Left lung (tissue), 10 donors: Measurements from ENCODE around the gene METTL25B. TPM values are rescaled to one million over a fixed set of nuclear protein-coding genes. Genes with fewer than 3 reads are reported as not detected.

Experiments used
- ATAC-seq: fragments of 200-7000 bp; cut with Tn5 transposase; one replicate; pipeline ENCODE4 v1.9.1; 2020; ENCODE audit warnings: moderate library complexity
- DNase-seq, 4 donors: peaks; one replicate each; pipeline ENCODE4 v3.0.0-alpha.2; 2013 to 2020
- H3K27ac ChIP-seq, 2 donors: fragments of 200-600 bp; sonication (generic) in 1 of 2; one replicate each; pipeline versions ENCODE4 v1.5.0 to v1.8.0; 2020 to 2021
- H3K27me3 ChIP-seq, 2 donors: fragments of 200-600 bp; sonication (generic) in 1 of 2; one replicate each; pipeline versions ENCODE4 v1.5.0 to v1.8.0; 2020 to 2021
- H3K36me3 ChIP-seq, 2 donors: fragments of 200-600 bp; sonication (generic) in 1 of 2; one replicate each; pipeline versions ENCODE4 v1.5.0 to v1.8.0; 2020 to 2021
- H3K4me1 ChIP-seq, 2 donors: fragments of 200-600 bp; one replicate each; pipeline ENCODE4 v1.8.0; 2021
- H3K4me3 ChIP-seq, 2 donors: fragments of 200-600 bp; sonication (generic) in 1 of 2; one replicate each; pipeline versions ENCODE4 v1.5.0 to v1.8.0; 2020 to 2021; ENCODE audit warnings: mild to moderate bottlenecking in 1 of 2
- H3K9me3 ChIP-seq, 2 donors: fragments of 200-600 bp; sonication (generic) in 1 of 2; one replicate each; pipeline versions ENCODE4 v1.5.0 to v1.8.0; 2020 to 2021
- CTCF ChIP-seq, 2 donors: fragments of 200-600 bp; sonication (generic) in 1 of 2; IDR thresholded peaks; one replicate each; pipeline versions ENCODE4 v1.5.0 to v1.8.0; 2021; ENCODE audit warnings: antibody characterized with exemption in 2 of 2
- intact Hi-C, 2 donors: fragments of 100-400 bp; cut with DNase I; formaldehyde crosslinking; loops; one replicate each; pipeline versions ENCODE4 v1.11.2 to v1.14.2; 2022
- polyA plus RNA-seq, 6 donors: library from polyadenylated mRNA; unstranded; fragments of 120-200 nt; gene quantifications; one replicate each; pipeline ENCODE4 v1.2.1, GENCODE V29; 2013; ENCODE audit not compliant: insufficient read length in 6 of 6
- total RNA-seq, 2 donors: library from RNA; stranded (reverse); fragmentation: NEBNext Ultra II Directional; extraction: Animal tissue kit (Norgen Biotek cat#: 25700); gene quantifications; one replicate each; pipeline ENCODE4 v1.2.1, GENCODE V29; 2021
- donor health status: DM: no; HTN: yes; CAD: no.
- donor health status: DM: no; HTN: no; CAD: no.

Gene METTL25B
- total and polyA plus RNA-seq, 8 donors: 30.6 to 41.7 (median 35.5) TPM

- peak in 2 of 4 donors; percentile 35 to 37 for DNase-seq
- H3K4me1 ChIP-seq: peaks cover 12 to 22% of the 10 kb centered on the region in 2 donors
- no peak overlapping the region for H3K27ac ChIP-seq
- no peaks in the 10 kb centered on the region for H3K9me3 ChIP-seq
- peaks cover 0 to 70% of the 10 kb centered on the region in 2 donors for H3K27me3 ChIP-seq
- TF ChIP-seq CTCF (IDR thresholded peaks at IDR 0.05): no peak
- H3K36me3 ChIP-seq: no peaks in the 10 kb centered on the region
- no peak for ATAC-seq
- intact Hi-C loops: no loop called here
- no peak overlapping the region for H3K4me3 ChIP-seq
These were observed 34.2 kb upstream of the METTL25B start for GRCh38 chr1:156693848-156694689.

GRCh38 chr1:156694690-156694962 lies 33.6 kb upstream of the METTL25B start:
- intact Hi-C loops: no loop called here
- ATAC-seq (no peak), DNase-seq (no peak)
- Histone ChIP-seq H3K9me3 (no peaks in the 10 kb centered on the region), H3K4me3 (no peak overlapping the region), H3K4me1 (peaks cover 12 to 21% of the 10 kb centered on the region in 2 donors), H3K27me3 (peaks cover 0 to 64% of the 10 kb centered on the region in 2 donors), H3K36me3 (no peaks in the 10 kb centered on the region), H3K27ac (no peak overlapping the region)
- TF ChIP-seq CTCF (IDR thresholded peaks at IDR 0.05): no peak

GRCh38 chr1:156696755-156697154 lies 31.5 kb upstream of the METTL25B start:
- H3K9me3 ChIP-seq: no peaks in the 10 kb centered on the region
- peaks cover 0 to 63% of the 10 kb centered on the region in 2 donors for H3K27me3 ChIP-seq
- H3K36me3 ChIP-seq: no peaks in the 10 kb centered on the region
- H3K4me1 ChIP-seq: peaks cover 12 to 15% of the 10 kb centered on the region in 2 donors
- no peak for TF ChIP-seq CTCF (IDR thresholded peaks at IDR 0.05)
- ATAC-seq (no peak), DNase-seq (peak in 1 of 4 donors; percentile 34)
- intact Hi-C loops: no loop called here
- no peak overlapping the region for H3K4me3 ChIP-seq
- H3K27ac ChIP-seq: no peak overlapping the region

GRCh38 chr1:156697481-156697880 lies 30.8 kb upstream of the METTL25B start:
- no peak for TF ChIP-seq CTCF (IDR thresholded peaks at IDR 0.05)

GRCh38 chr1:156698995-156699394 lies 29.3 kb upstream of the METTL25B start:
- no peak for TF ChIP-seq CTCF (IDR thresholded peaks at IDR 0.05)
- H3K9me3 ChIP-seq: no peaks in the 10 kb centered on the region
- ATAC-seq (no peak), DNase-seq (no peak)
- H3K4me1 ChIP-seq: no peaks in the 10 kb centered on the region
- intact Hi-C loops: no loop called here
- peaks cover 8 to 64% of the 10 kb centered on the region in 2 donors for H3K27me3 ChIP-seq
- no peaks in the 10 kb centered on the region for H3K36me3 ChIP-seq
- H3K27ac ChIP-seq: no peak overlapping the region
- H3K4me3 ChIP-seq: no peak overlapping the region

More at GRCh38 chr1:156697481-156697880, 30.8 kb upstream of the METTL25B start:
- Histone ChIP-seq H3K36me3 (no peaks in the 10 kb centered on the region), H3K27ac (no peak overlapping the region), H3K4me3 (no peak overlapping the region), H3K4me1 (peaks cover 6 to 8% of the 10 kb centered on the region in 2 donors), H3K9me3 (no peaks in the 10 kb centered on the region), H3K27me3 (peaks cover 0 to 63% of the 10 kb centered on the region in 2 donors)
- DNase-seq (peak in 1 of 4 donors; percentile 39), ATAC-seq (no peak)
- intact Hi-C loops: no loop called here
